A673 (cell line): ENCODE results near the gene ATF1. TPM values are rescaled to one million over a fixed set of nuclear protein-coding genes. Genes with fewer than 3 reads are reported as not detected.

Experiments
- BruUV-seq: library from RNA; stranded (reverse); fragments of 400-500 nt; replicated peaks from 2 replicates; lab custom pipeline; 2021; lab: Mats Ljungman, UMichigan
- CTCF ChIA-PET: fragments of 300-600 bp; sonication (Branson Sonifier 250); formaldehyde crosslinking; loops from one replicate; lab custom pipeline; 2022; ENCODE audit warnings: antibody characterized with exemption; lab: Charles Lee
- POLR2A ChIA-PET: fragments of 300-600 bp; sonication (Branson Sonifier 250); formaldehyde crosslinking; loops from one replicate; lab custom pipeline; 2022; ENCODE audit warnings: antibody characterized with exemption; ENCODE audit not compliant: low non-redundant PET; lab: Charles Lee
- DNase-seq: peaks from one replicate; pipeline ENCODE4 v3.0.0-alpha.2; 2015; ENCODE audit warnings: low spot score
- H3K27ac ChIP-seq: fragments of 200-600 bp; sonication (generic); 2 replicates; pipeline ENCODE4 v1.5.1; 2016; ENCODE audit warnings: mixed run types, low read depth, mild to moderate bottlenecking, mixed read lengths, antibody characterized with exemption, low read length; ENCODE audit not compliant: poor library complexity, severe bottlenecking
- H3K27me3 ChIP-seq: fragments of 200-600 bp; sonication (generic); replicated peaks from 2 replicates; pipeline ENCODE4 v1.6.1; 2017; ENCODE audit warnings: mixed run types, low read depth, mild to moderate bottlenecking, mixed read lengths, antibody characterized with exemption, low read length; ENCODE audit not compliant: insufficient read depth, poor library complexity
- H3K36me3 ChIP-seq: fragments of 200-600 bp; sonication (generic); 2 replicates; pipeline ENCODE4 v1.6.1; 2016; ENCODE audit warnings: mixed run types, mild to moderate bottlenecking, mixed read lengths, antibody characterized with exemption, low read length; ENCODE audit not compliant: insufficient read depth, poor library complexity, severe bottlenecking
- H3K4me1 ChIP-seq: fragments of 200-600 bp; sonication (generic); 2 replicates; pipeline ENCODE4 v1.6.1; 2017; ENCODE audit warnings: mixed run types, mild to moderate bottlenecking, mixed read lengths, antibody characterized with exemption, low read length; ENCODE audit not compliant: insufficient read depth, poor library complexity, severe bottlenecking
- H3K4me3 ChIP-seq: fragments of 200-600 bp; sonication (generic); 2 replicates; pipeline ENCODE4 v1.5.1; 2016; ENCODE audit warnings: low read depth, mixed run types, mild to moderate bottlenecking, mixed read lengths, low read length; ENCODE audit not compliant: poor library complexity, severe bottlenecking
- H3K9me3 ChIP-seq: fragments of 200-600 bp; sonication (generic); 2 replicates; pipeline ENCODE4 v1.6.1; 2016; ENCODE audit warnings: mixed run types, low read depth, mild to moderate bottlenecking, mixed read lengths, antibody characterized with exemption, low read length; ENCODE audit not compliant: poor library complexity, severe bottlenecking
- CTCF ChIP-seq: fragments of 300-800, 200-600 bp; sonication (generic); conservative IDR thresholded peaks from 2 replicates; pipeline ENCODE4 v1.5.1; 2017; ENCODE audit warnings: low read depth, mild to moderate bottlenecking, antibody characterized with exemption, low read length, moderate library complexity, mixed read lengths
- EZH2 ChIP-seq: fragments of 200-600 bp; sonication (generic); IDR thresholded peaks from 2 replicates; pipeline ENCODE4 v1.6.1; 2017; ENCODE audit warnings: borderline replicate concordance, low read depth, mild to moderate bottlenecking, mixed read lengths, antibody characterized with exemption, low read length; ENCODE audit not compliant: poor library complexity, severe bottlenecking
- intact Hi-C: fragments of 100-400 bp; cut with micrococcal nuclease; formaldehyde crosslinking; loops from one replicate; pipeline ENCODE4 v1.10.0; 2022; ENCODE audit not compliant: unreplicated experiment
- total RNA-seq: library from RNA; stranded (reverse); gene quantifications from 2 replicates; pipeline ENCODE4 v1.2.3, GENCODE V29; 2021

ATF1 gene
- total RNA-seq, 1 experiment from 2014 or later, result 42.3 TPM

- Histone ChIP-seq H3K4me1 (no peaks in the 10 kb centered on the region), H3K27ac (no peak overlapping the region), H3K27me3 (no peaks in the 10 kb centered on the region), H3K36me3 (peaks cover 45% of the 10 kb centered on the region), H3K4me3 (no peak overlapping the region), H3K9me3 (no peaks in the 10 kb centered on the region)
- ChIA-PET POLR2A (interaction anchor here (0.7 kb wide), 1 partner anchor 41 kb away, joined by 3 read pairs; no protein-coding TSS in a partner anchor), CTCF (no interaction called here)
- no peak for TF ChIP-seq EZH2
- no peak for TF ChIP-seq CTCF
- no peak for DNase-seq
- intact Hi-C loops, result no loop called here
- BruUV-seq, result no TSS peak
Measured at GRCh38 chr12:50728841-50729240, 35.1 kb upstream of the ATF1 start.

GRCh38 chr12:50732591-50732990, 31.3 kb upstream of the ATF1 start:
- Histone ChIP-seq H3K4me3 (no peak overlapping the region), H3K27me3 (no peaks in the 10 kb centered on the region), H3K27ac (no peak overlapping the region), H3K4me1 (no peaks in the 10 kb centered on the region), H3K36me3 (peaks cover 39% of the 10 kb centered on the region), H3K9me3 (no peaks in the 10 kb centered on the region)
- ChIA-PET POLR2A (no interaction called here), CTCF (interaction anchor here (0.7 kb wide), 1 partner anchor 228 kb away, joined by 3 read pairs; the partner anchor contains the start of gene DIP2B)
- TF ChIP-seq CTCF, result no peak
- TF ChIP-seq EZH2, result no peak
- intact Hi-C loops, result loop anchor here (10.0 kb wide), 1 partner anchor 98 kb away; no protein-coding TSS in a partner anchor
- no peak for DNase-seq
- BruUV-seq, result no TSS peak

- ChIA-PET CTCF (no interaction called here), POLR2A (no interaction called here)
- peaks cover 31% of the 10 kb centered on the region for H3K36me3 ChIP-seq
- H3K27me3 ChIP-seq, result no peaks in the 10 kb centered on the region
- no TSS peak for BruUV-seq
- TF ChIP-seq CTCF (no peak), EZH2 (no peak)
- intact Hi-C loops, result loop anchor here (1.0 to 10.0 kb wide), 2 partner anchors 99 to 229 kb away; partner anchors contain the start of gene DIP2B
- DNase-seq, result no peak
- H3K4me3 ChIP-seq, result no peak overlapping the region
- no peaks in the 10 kb centered on the region for H3K9me3 ChIP-seq
- H3K4me1 ChIP-seq, result no peaks in the 10 kb centered on the region
- H3K27ac ChIP-seq, result no peak overlapping the region
Measured at GRCh38 chr12:50733706-50734105, 30.2 kb upstream of the ATF1 start.
